B cell (primary cell): ENCODE results near the gene MAGI2. TPM values are rescaled to one million over a fixed set of nuclear protein-coding genes. Genes with fewer than 3 reads are reported as not detected.

Source experiments
- ATAC-seq: fragments of 200-7000 bp; cut with Tn5 transposase; one replicate; pipeline ENCODE4 v1.10.0; 2021; ENCODE audit warnings: low read depth, mild to moderate bottlenecking, moderate number of reproducible peaks, moderate library complexity
- CTCF ChIA-PET: fragments of 350-600 bp; sonication (Branson Sonifier 250); formaldehyde crosslinking; loops from one replicate; lab custom pipeline; 2021; ENCODE audit warnings: antibody characterized with exemption, inconsistent platforms; lab: Charles Lee
- POLR2A ChIA-PET: fragments of 350-600 bp; sonication (Branson Sonifier 250); formaldehyde crosslinking; loops from one replicate; lab custom pipeline; 2021; ENCODE audit warnings: antibody characterized with exemption; lab: Charles Lee
- DNase-seq: peaks from one replicate; pipeline ENCODE4 v3.0.0; 2013
- H2AFZ ChIP-seq: 2 replicates; pipeline ENCODE4 v1.6.1; 2012; ENCODE audit warnings: mild to moderate bottlenecking, low read depth, low read length; ENCODE audit not compliant: insufficient read depth, poor library complexity, severe bottlenecking
- H3K27ac ChIP-seq, 2 donors: 1 replicate in 1 of 2; 2 replicates in 1 of 2; pipeline ENCODE4 v1.5.1; 2012 to 2013; ENCODE audit warnings: low read length in 2 of 2, mild to moderate bottlenecking in 2 of 2, moderate library complexity in 1 of 2
- H3K27me3 ChIP-seq, 4 experiments: fragments of 200-600 bp in 1 of 4; sonication (generic) in 1 of 4; replicated peaks in 1 of 4; 1 replicate in 2 of 4; 2 replicates in 2 of 4; pipeline versions ENCODE4 v1.6.1 to v1.7.0; 2013 to 2016; ENCODE audit warnings: low read length in 3 of 4, mild to moderate bottlenecking in 2 of 4, mixed read lengths in 1 of 4, moderate library complexity in 1 of 4; ENCODE audit not compliant: insufficient read depth in 4 of 4, control insufficient read depth in 3 of 4; ENCODE audit errors: control extremely low read depth in 1 of 4
- H3K36me3 ChIP-seq, 2 experiments: replicated peaks in 1 of 2; 1 replicate in 1 of 2; 2 replicates in 1 of 2; pipeline versions ENCODE4 v1.6.1 to v1.7.1; 2013; ENCODE audit warnings: low read length in 1 of 2; ENCODE audit not compliant: insufficient read depth in 2 of 2, control insufficient read depth in 1 of 2; ENCODE audit errors: control extremely low read depth in 1 of 2, extremely low read depth in 1 of 2
- H3K4me1 ChIP-seq, 2 donors: fragments of 200-600 bp in 1 of 2; sonication (generic) in 1 of 2; 1 replicate in 1 of 2; 2 replicates in 1 of 2; pipeline versions ENCODE4 v1.5.1 to v1.6.1; 2013 to 2017; ENCODE audit warnings: low read length in 2 of 2; ENCODE audit not compliant: control insufficient read depth in 2 of 2, insufficient read depth in 2 of 2
- H3K4me2 ChIP-seq: replicated peaks from 2 replicates; pipeline ENCODE3; 2012; ENCODE audit warnings: mild to moderate bottlenecking, low read depth, low read length; ENCODE audit not compliant: poor library complexity, severe bottlenecking
- H3K4me3 ChIP-seq, 5 experiments: fragments of 200-600 bp in 1 of 5; sonication (generic) in 1 of 5; 1 replicate in 3 of 5; 2 replicates in 2 of 5; pipeline versions ENCODE4 v1.5.1 to v1.7.0; 2011 to 2016; ENCODE audit warnings: low read length in 4 of 5, mild to moderate bottlenecking in 4 of 5, low read depth in 2 of 5, control low read depth in 1 of 5, moderate library complexity in 1 of 5; ENCODE audit not compliant: insufficient read depth in 1 of 5; ENCODE audit errors: control extremely low read depth in 1 of 5, extremely low read depth in 1 of 5
- H3K79me2 ChIP-seq: fragments of 200-600 bp; sonication (generic); one replicate; pipeline ENCODE4 v1.6.0; 2016; ENCODE audit warnings: low read length; ENCODE audit not compliant: control insufficient read depth, insufficient read depth
- H3K9ac ChIP-seq: fragments of 200-600 bp; sonication (generic); 2 replicates; pipeline ENCODE4 v1.6.1; 2017; ENCODE audit warnings: mild to moderate bottlenecking, low read length, moderate library complexity
- H3K9me3 ChIP-seq, 3 donors: one replicate each; pipeline versions ENCODE4 v1.6.1 to v1.7.1; 2013; ENCODE audit warnings: low read length in 2 of 3; ENCODE audit not compliant: control insufficient read depth in 2 of 3, insufficient read depth in 1 of 3; ENCODE audit errors: control extremely low read depth in 1 of 3
- H4K20me1 ChIP-seq: 2 replicates; pipeline ENCODE4 v1.6.0; 2012; ENCODE audit warnings: mild to moderate bottlenecking, low read length; ENCODE audit not compliant: insufficient read depth, control insufficient read depth, poor library complexity, severe bottlenecking
- H3K27ac Mint-ChIP-seq: one replicate; pipeline ENCODE4 v1.8.0; 2021; ENCODE audit warnings: mixed read lengths
- H3K27me3 Mint-ChIP-seq: one replicate; pipeline ENCODE4 v1.8.0; 2021; ENCODE audit warnings: mixed read lengths
- H3K4me1 Mint-ChIP-seq: one replicate; pipeline ENCODE4 v1.8.0; 2021; ENCODE audit warnings: mixed read lengths
- H3K4me3 Mint-ChIP-seq: one replicate; pipeline ENCODE4 v1.8.0; 2021; ENCODE audit warnings: mixed read lengths
- H3K9me3 Mint-ChIP-seq: one replicate; pipeline ENCODE4 v1.8.0; 2022; ENCODE audit warnings: mixed read lengths; ENCODE audit not compliant: insufficient read depth
- EZH2 ChIP-seq: IDR thresholded peaks from 2 replicates; pipeline ENCODE4 v1.6.1; 2012; ENCODE audit warnings: borderline replicate concordance, low read depth, mild to moderate bottlenecking, moderate library complexity, low read length; ENCODE audit not compliant: insufficient read depth, poor library complexity, severe bottlenecking
- WGBS: methylation state at CpG from one replicate; pipeline ENCODE4 v1.1.5; 2013; ENCODE audit warnings: missing lambda C conversion rate; ENCODE audit not compliant: insufficient coverage; 5-methylcytosine and 5-hydroxymethylcytosine counted together
- intact Hi-C: fragments of 100-400 bp; cut with micrococcal nuclease; formaldehyde crosslinking; loops from one replicate; pipeline ENCODE4 v1.10.0; 2022
- polyA plus RNA-seq: library from polyadenylated mRNA; depleted of rRNA; stranded (reverse); fragments of >200 nt; gene quantifications from 2 replicates; pipeline ENCODE4 v1.2.3, GENCODE V29; 2012
- total RNA-seq, 2 donors: library from RNA; stranded (reverse); fragments of 120-200 nt in 1 of 2; gene quantifications; 1 replicate in 1 of 2; 2 replicates in 1 of 2; pipeline versions ENCODE4 v1.2.3 to v1.2.4, GENCODE V29; 2013 to 2022
- TF ChIP-seq, protein P1 (sequence below): fragments of 200-600 bp; IDR thresholded peaks from one replicate; pipeline ENCODE4 v1.8.0; 2022; ENCODE audit warnings: antibody characterized with exemption, mild to moderate bottlenecking

MAGI2 gene
- total and polyA plus RNA-seq, 2 donors (not counting 1 experiment from before 2014, with no cell fraction given) = 0.16 to 0.64 TPM

GRCh38 chr7:79257959-79258358 lies 195.5 kb downstream of the MAGI2 start:
- intact Hi-C loops = no loop called here
- CTCF ChIA-PET = no interaction called here

DNA sequence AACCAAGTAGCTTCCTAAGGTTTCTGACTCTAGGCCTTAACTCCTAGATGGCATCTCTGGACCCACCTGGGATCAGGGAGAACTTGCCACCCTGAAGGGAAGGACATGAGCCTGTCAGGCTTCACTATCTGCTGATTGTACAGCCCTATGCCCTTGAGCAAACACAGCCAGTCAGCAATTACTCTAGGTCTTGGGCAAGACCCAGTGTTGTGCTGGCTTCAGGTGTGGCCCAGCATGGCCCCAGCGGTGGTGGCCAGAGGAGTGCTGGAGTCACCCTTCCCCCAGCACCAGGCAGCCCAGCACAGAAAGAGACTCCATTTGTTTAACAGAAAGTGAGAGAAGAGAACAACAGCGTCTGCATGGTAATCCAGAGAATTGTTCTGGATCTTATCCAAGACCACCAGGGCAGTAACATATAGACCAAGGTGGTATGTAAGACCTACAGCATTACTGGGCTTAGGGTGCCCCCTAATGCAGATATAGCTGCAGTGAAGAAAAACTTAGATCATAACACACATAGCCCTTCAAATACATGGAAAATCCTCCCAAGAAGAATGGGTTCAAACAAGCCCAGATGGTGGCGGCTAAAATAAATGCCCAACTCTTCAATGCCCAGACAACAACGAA lies 207.7 kb downstream of the MAGI2 start:
- Mint-ChIP-seq H3K27me3 (no peaks in the 10 kb centered on the region), H3K27ac (no peak overlapping the region), H3K4me1 (no peaks in the 10 kb centered on the region), H3K9me3 (no peaks in the 10 kb centered on the region), H3K4me3 (no peak overlapping the region)
- Histone ChIP-seq H3K9ac (no peak overlapping the region), H3K4me1 (no peaks in the 10 kb centered on the region), H3K27me3 (no peaks in the 10 kb centered on the region), H3K4me2 (no peak overlapping the region), H3K79me2 (no peaks in the 10 kb centered on the region), H4K20me1 (no peaks in the 10 kb centered on the region), H3K4me3 (no peak overlapping the region), H2AFZ (no peak overlapping the region), H3K36me3 (no peaks in the 10 kb centered on the region), H3K27ac (no peak overlapping the region), H3K9me3 (peaks cover 0 to 8% (median 0%) of the 10 kb centered on the region in 3 donors)
- DNase-seq = no peak
- ChIA-PET POLR2A (no interaction called here), CTCF (interaction anchor here (0.9 kb wide), 1 partner anchor 1225 kb away, joined by 3 read pairs; no protein-coding TSS in a partner anchor)
- no peak for TF ChIP-seq EZH2
- no peak for ATAC-seq
- intact Hi-C loops = no loop called here
- 100% methylated on average over 1 of the region's 4 CpGs for WGBS

More at GRCh38 chr7:79257959-79258358, 195.5 kb downstream of the MAGI2 start:
- Histone ChIP-seq H3K79me2 (no peaks in the 10 kb centered on the region), H3K4me1 (no peaks in the 10 kb centered on the region), H3K27ac (no peak overlapping the region), H3K27me3 (no peaks in the 10 kb centered on the region), H3K9me3 (no peaks in the 10 kb centered on the region), H4K20me1 (no peaks in the 10 kb centered on the region), H3K4me2 (no peak overlapping the region), H2AFZ (no peak overlapping the region), H3K36me3 (no peaks in the 10 kb centered on the region), H3K4me3 (no peak overlapping the region), H3K9ac (no peak overlapping the region)
- Mint-ChIP-seq H3K4me1 (no peaks in the 10 kb centered on the region), H3K4me3 (no peak overlapping the region), H3K9me3 (no peaks in the 10 kb centered on the region), H3K27ac (no peak overlapping the region), H3K27me3 (no peaks in the 10 kb centered on the region)
- WGBS = no CpG with 5 or more reads among the region's 1 CpG
- no peak for DNase-seq
- POLR2A ChIA-PET = no interaction called here
- ATAC-seq = no peak
- TF ChIP-seq, protein P1, sequence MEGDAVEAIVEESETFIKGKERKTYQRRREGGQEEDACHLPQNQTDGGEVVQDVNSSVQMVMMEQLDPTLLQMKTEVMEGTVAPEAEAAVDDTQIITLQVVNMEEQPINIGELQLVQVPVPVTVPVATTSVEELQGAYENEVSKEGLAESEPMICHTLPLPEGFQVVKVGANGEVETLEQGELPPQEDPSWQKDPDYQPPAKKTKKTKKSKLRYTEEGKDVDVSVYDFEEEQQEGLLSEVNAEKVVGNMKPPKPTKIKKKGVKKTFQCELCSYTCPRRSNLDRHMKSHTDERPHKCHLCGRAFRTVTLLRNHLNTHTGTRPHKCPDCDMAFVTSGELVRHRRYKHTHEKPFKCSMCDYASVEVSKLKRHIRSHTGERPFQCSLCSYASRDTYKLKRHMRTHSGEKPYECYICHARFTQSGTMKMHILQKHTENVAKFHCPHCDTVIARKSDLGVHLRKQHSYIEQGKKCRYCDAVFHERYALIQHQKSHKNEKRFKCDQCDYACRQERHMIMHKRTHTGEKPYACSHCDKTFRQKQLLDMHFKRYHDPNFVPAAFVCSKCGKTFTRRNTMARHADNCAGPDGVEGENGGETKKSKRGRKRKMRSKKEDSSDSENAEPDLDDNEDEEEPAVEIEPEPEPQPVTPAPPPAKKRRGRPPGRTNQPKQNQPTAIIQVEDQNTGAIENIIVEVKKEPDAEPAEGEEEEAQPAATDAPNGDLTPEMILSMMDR = no peak
- no peak for TF ChIP-seq EZH2
